ENCODE measurements around the gene DKK1.

- TF ChIP-seq CTCF (IDR thresholded peaks at IDR 0.05) (no peak), POLR2A (IDR thresholded peaks at IDR 0.05) (no peak)
These were observed 4.9 kb downstream of the DKK1 start for GRCh38 chr10:52318822-52319464.

Measured in body of pancreas (tissue), 4 donors.